ENCODE data around the gene MSI2. TPM values are rescaled to one million over a fixed set of nuclear protein-coding genes. Genes with fewer than 3 reads are reported as not detected.

MSI2 gene
- total RNA-seq, 4 donors from 2014 or later, result 19.7 to 35.8 (median 22.4) TPM

DNA sequence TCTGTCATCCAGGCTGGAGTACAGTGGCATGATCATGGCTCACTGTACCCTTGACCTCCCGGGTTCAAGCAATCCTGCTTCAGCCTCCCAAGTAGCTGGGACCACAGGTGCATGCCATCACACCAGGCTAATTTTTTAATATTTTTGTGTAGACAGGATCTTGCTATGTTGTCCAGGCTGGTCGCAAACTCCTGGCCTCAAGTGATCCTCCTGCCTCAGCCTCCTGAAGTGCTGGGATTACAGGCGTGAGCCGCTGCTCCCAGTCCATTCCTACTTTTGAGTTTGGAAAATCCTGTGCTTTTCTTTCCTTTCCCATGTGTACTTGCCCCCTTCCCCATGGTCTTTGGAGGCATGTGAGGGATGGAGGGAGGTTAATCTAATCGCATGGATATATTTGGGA is 60.0 kb downstream of the MSI2 start:
- WGBS, result 97% methylated on average over 5 of the region's 5 CpGs
- DNase-seq (ENCODE audit: low spot score in 2 of 2), result no peak

DNA sequence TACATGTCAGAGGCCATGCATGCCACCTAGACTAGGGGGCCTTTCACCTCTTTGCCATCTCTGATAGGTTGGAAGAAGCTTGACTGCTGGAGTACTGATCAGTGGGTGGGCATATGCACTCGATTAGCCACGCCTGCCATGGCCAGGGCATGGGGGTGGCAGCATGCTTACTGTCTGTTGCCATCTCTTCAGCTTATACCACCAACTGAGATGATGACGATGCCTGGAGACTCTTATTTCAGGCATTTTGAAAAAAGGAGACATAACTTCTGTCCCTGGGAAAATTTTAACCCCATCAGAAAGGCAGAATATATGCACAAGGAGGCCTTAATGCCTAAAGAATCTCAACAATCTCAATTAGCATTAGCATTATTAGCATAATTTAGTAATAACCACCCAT is 60.8 kb downstream of the MSI2 start:
- Histone ChIP-seq H3K4me3 (no peak overlapping the region), H3K27ac (no peak overlapping the region), H3K4me1 (no peaks in the 10 kb centered on the region), H3K36me3 (no peaks in the 10 kb centered on the region), H3K9me3 (no peaks in the 10 kb centered on the region), H3K27me3 (no peaks in the 10 kb centered on the region)
- TF ChIP-seq CTCF (IDR thresholded peaks at IDR 0.05) (no peak), EP300 (IDR thresholded peaks at IDR 0.05) (no peak), POLR2AphosphoS5 (IDR thresholded peaks at IDR 0.05) (no peak), POLR2A (IDR thresholded peaks at IDR 0.05) (no peak)
- no peak for DNase-seq (ENCODE audit: low spot score in 2 of 2)
- 94% methylated on average over 3 of the region's 3 CpGs for WGBS

More for the DNA sequence above, 60.0 kb downstream of the MSI2 start:
- Histone ChIP-seq H3K9me3 (no peaks in the 10 kb centered on the region), H3K36me3 (no peaks in the 10 kb centered on the region), H3K27me3 (no peaks in the 10 kb centered on the region), H3K27ac (no peak overlapping the region), H3K4me3 (no peak overlapping the region), H3K4me1 (no peaks in the 10 kb centered on the region)
- TF ChIP-seq CTCF (IDR thresholded peaks at IDR 0.05) (no peak), POLR2A (IDR thresholded peaks at IDR 0.05) (no peak), POLR2AphosphoS5 (IDR thresholded peaks at IDR 0.05) (no peak), EP300 (IDR thresholded peaks at IDR 0.05) (no peak)

GRCh38 chr17:57318913-57319312 is 62.6 kb downstream of the MSI2 start:
- 87% methylated on average over 5 of the region's 6 CpGs for WGBS
- TF ChIP-seq POLR2AphosphoS5 (IDR thresholded peaks at IDR 0.05), result no peak
- TF ChIP-seq POLR2A (IDR thresholded peaks at IDR 0.05), result no peak
- no peak for TF ChIP-seq EP300 (IDR thresholded peaks at IDR 0.05)
- TF ChIP-seq CTCF (IDR thresholded peaks at IDR 0.05), result no peak
- Histone ChIP-seq H3K9me3 (no peaks in the 10 kb centered on the region), H3K36me3 (no peaks in the 10 kb centered on the region), H3K27ac (no peak overlapping the region), H3K4me3 (no peak overlapping the region), H3K27me3 (no peaks in the 10 kb centered on the region), H3K4me1 (no peaks in the 10 kb centered on the region)
- no peak for DNase-seq (ENCODE audit: low spot score in 2 of 2)

GRCh38 chr17:57319806-57320205 is 63.5 kb downstream of the MSI2 start:
- no peaks in the 10 kb centered on the region for H3K9me3 ChIP-seq
- TF ChIP-seq POLR2A (IDR thresholded peaks at IDR 0.05) (no peak), EP300 (IDR thresholded peaks at IDR 0.05) (no peak), CTCF (IDR thresholded peaks at IDR 0.05) (no peak), POLR2AphosphoS5 (IDR thresholded peaks at IDR 0.05) (no peak)
- H3K4me3 ChIP-seq, result no peak overlapping the region
- DNase-seq (ENCODE audit: low spot score in 2 of 2), result no peak
- H3K4me1 ChIP-seq, result no peaks in the 10 kb centered on the region
- 90% methylated on average over 9 of the region's 9 CpGs for WGBS
- no peak overlapping the region for H3K27ac ChIP-seq
- H3K27me3 ChIP-seq, result no peaks in the 10 kb centered on the region
- H3K36me3 ChIP-seq, result no peaks in the 10 kb centered on the region

GRCh38 chr17:57323391-57323790 is 67.1 kb downstream of the MSI2 start:
- H3K27me3 ChIP-seq, result no peaks in the 10 kb centered on the region
- WGBS, result 98% methylated on average over 5 of the region's 10 CpGs
- H3K4me3 ChIP-seq, result no peak overlapping the region
- H3K9me3 ChIP-seq, result no peaks in the 10 kb centered on the region
- H3K4me1 ChIP-seq, result no peaks in the 10 kb centered on the region
- no peak for TF ChIP-seq POLR2AphosphoS5 (IDR thresholded peaks at IDR 0.05)
- no peak for TF ChIP-seq EP300 (IDR thresholded peaks at IDR 0.05)
- no peak for TF ChIP-seq CTCF (IDR thresholded peaks at IDR 0.05)
- TF ChIP-seq POLR2A (IDR thresholded peaks at IDR 0.05), result no peak
- H3K27ac ChIP-seq, result no peak overlapping the region
- no peaks in the 10 kb centered on the region for H3K36me3 ChIP-seq
- DNase-seq (ENCODE audit: low spot score in 2 of 2), result no peak

Data from suprapubic skin (tissue), 4 donors.